GM12801 (cell line): ENCODE measurements around the gene CNTN2.

Experiments
- CTCF ChIP-seq: IDR thresholded peaks from one replicate; pipeline ENCODE4 v1.5.1; 2011; ENCODE audit warnings: control low read depth; ENCODE audit not compliant: insufficient read length; ENCODE audit errors: extremely low read depth

Gene CNTN2

GRCh38 chr1:205082431-205082830 lies 39.4 kb downstream of the CNTN2 start:
- no peak for TF ChIP-seq CTCF

GRCh38 chr1:205084360-205084759 lies 41.3 kb downstream of the CNTN2 start, which contains the start of gene TMEM81:
TMEM81 (minus strand) TSS chr1:205084460; CDS start chr1:205084320, 140 bp downstream.
- no peak for TF ChIP-seq CTCF

- no peak for TF ChIP-seq CTCF
Observed at GRCh38 chr1:205088341-205088740, 45.3 kb downstream of the CNTN2 start.

GRCh38 chr1:205091043-205091740 lies 48.2 kb downstream of the CNTN2 start:
- TF ChIP-seq CTCF = no peak

- no peak for TF ChIP-seq CTCF
Observed at GRCh38 chr1:205095422-205095821, 52.4 kb downstream of the CNTN2 start.

- no peak for TF ChIP-seq CTCF
Observed at GRCh38 chr1:205098242-205098641, 55.2 kb downstream of the CNTN2 start.

GRCh38 chr1:205102404-205102803 lies 59.4 kb downstream of the CNTN2 start:
- no peak for TF ChIP-seq CTCF
